GM12878 (cell line): ENCODE measurements around the gene KIF11. TPM values are rescaled to one million over a fixed set of nuclear protein-coding genes. Genes with fewer than 3 reads are reported as not detected.

ENCODE experiments used
- ATAC-seq: fragments of 200-7000 bp; cut with Tn5 transposase; 3 replicates; pipeline ENCODE4 v1.9.1; 2020; ENCODE audit warnings: mild to moderate bottlenecking, moderate library complexity
- BruUV-seq: library from RNA; stranded (reverse); fragments of 400-500 nt; replicated peaks from 2 replicates; lab custom pipeline; 2021; lab: Mats Ljungman, UMichigan
- CTCF ChIA-PET: fragments of 300-600 bp; sonication (Branson Sonifier 250); formaldehyde crosslinking; extraction: SDS; loops from one replicate; lab custom pipeline; 2021; ENCODE audit warnings: inconsistent platforms; lab: Yijun Ruan, JAX
- POLR2A ChIA-PET: fragments of 350-600 bp; formaldehyde crosslinking; extraction: SDS; loops from one replicate; lab custom pipeline; 2021; ENCODE audit warnings: inconsistent platforms; lab: Charles Lee
- RAD21 ChIA-PET: fragments of 300-600 bp; sonication (Branson Sonifier 250); formaldehyde crosslinking; loops from one replicate; lab custom pipeline; 2023; ENCODE audit warnings: antibody characterized with exemption; ENCODE audit not compliant: unreplicated experiment; lab: Charles Lee
- SMC1A ChIA-PET: fragments of 300-600 bp; sonication (Branson Sonifier 250); formaldehyde crosslinking; loops from one replicate; lab custom pipeline; 2023; ENCODE audit not compliant: unreplicated experiment, uncharacterized antibody; lab: Charles Lee
- DNase-seq: peaks from one replicate; pipeline ENCODE4 v3.0.0-alpha.2; 2011; ENCODE audit warnings: low read depth, low spot score
- FAIRE-seq: peaks from 3 replicates; lab custom pipeline; 2011; peaks lifted over from hg19 to GRCh38; lab: Jason Lieb, UNC
- H2AFZ ChIP-seq: 2 replicates; pipeline ENCODE4 v1.6.0; 2011; ENCODE audit warnings: low read depth, low read length, control low read depth; ENCODE audit not compliant: control insufficient read depth
- H3K27ac ChIP-seq: 2 replicates; pipeline ENCODE4 v1.5.1; 2011; ENCODE audit warnings: control low read depth; ENCODE audit not compliant: control insufficient read depth, insufficient read depth
- H3K27me3 ChIP-seq, 2 experiments: replicated peaks in 1 of 2; 2 replicates each; pipeline versions ENCODE4 v1.6.0 to v1.6.1; 2011; ENCODE audit warnings: low read length in 1 of 2; ENCODE audit not compliant: control insufficient read depth in 2 of 2, insufficient read depth in 2 of 2
- H3K36me3 ChIP-seq, 2 experiments: 2 replicates each; pipeline ENCODE4 v1.5.1; 2011; ENCODE audit warnings: low read length in 1 of 2; ENCODE audit not compliant: control insufficient read depth in 2 of 2, insufficient read depth in 2 of 2
- H3K4me1 ChIP-seq: 2 replicates; pipeline ENCODE4 v1.6.1; 2011; ENCODE audit warnings: mild to moderate bottlenecking, low read length, moderate library complexity, mixed read lengths; ENCODE audit not compliant: control insufficient read depth, insufficient read depth
- H3K4me2 ChIP-seq: 2 replicates; pipeline ENCODE4 v1.6.0; 2011; ENCODE audit warnings: control low read depth; ENCODE audit not compliant: control insufficient read depth, insufficient read depth
- H3K4me3 ChIP-seq: fragments of 200-600 bp; sonication (generic); 2 replicates; pipeline ENCODE4 v1.5.1; 2016
- H3K79me2 ChIP-seq: 2 replicates; pipeline ENCODE4 v1.6.0; 2011; ENCODE audit warnings: low read length; ENCODE audit not compliant: control insufficient read depth, insufficient read depth
- H3K9ac ChIP-seq: 2 replicates; pipeline ENCODE4 v1.8.0; 2011; ENCODE audit warnings: low read length, control low read depth, mixed read lengths; ENCODE audit not compliant: control insufficient read depth, insufficient read depth
- H3K9me3 ChIP-seq: replicated peaks from 3 replicates; pipeline ENCODE4 v1.5.1; 2011; ENCODE audit warnings: mild to moderate bottlenecking, low read length; ENCODE audit not compliant: control insufficient read depth, insufficient read depth
- H4K20me1 ChIP-seq: 2 replicates; pipeline ENCODE4 v1.6.0; 2011; ENCODE audit not compliant: control insufficient read depth, insufficient read depth
- KAT2A ChIP-seq: conservative IDR thresholded peaks from 2 replicates; pipeline ENCODE4 v1.6.1; 2011; ENCODE audit warnings: low read depth, low read length; ENCODE audit not compliant: control insufficient read depth
- POLR2A ChIP-seq: IDR thresholded peaks from 2 replicates; pipeline ENCODE4 v1.6.1; 2011; ENCODE audit warnings: low read depth, mild to moderate bottlenecking, low read length
- POLR2AphosphoS2 ChIP-seq: IDR thresholded peaks from 2 replicates; pipeline ENCODE4 v1.6.1; 2011; ENCODE audit warnings: low read depth, mild to moderate bottlenecking, low read length, improper control_type of control experiment, moderate library complexity
- SMAD5 ChIP-seq: IDR thresholded peaks from 2 replicates; pipeline ENCODE4 v1.6.1; 2016; ENCODE audit warnings: antibody characterized with exemption, low read depth
- SPI1 ChIP-seq: IDR thresholded peaks from 2 replicates; pipeline ENCODE4 v1.6.1; 2011; ENCODE audit warnings: low read depth, mild to moderate bottlenecking, low read length, moderate library complexity, borderline replicate concordance; ENCODE audit not compliant: insufficient read depth
- SREBF1 ChIP-seq: IDR thresholded peaks from 2 replicates; pipeline ENCODE4 v1.6.1; 2012; ENCODE audit warnings: mild to moderate bottlenecking, low read length
- SREBF2 ChIP-seq: IDR thresholded peaks from 2 replicates; pipeline ENCODE4 v1.6.1; 2012; ENCODE audit warnings: mild to moderate bottlenecking, low read length
- TARDBP ChIP-seq: IDR thresholded peaks from 2 replicates; pipeline ENCODE4 v1.6.1; 2016; ENCODE audit warnings: borderline replicate concordance
- TBL1XR1 ChIP-seq: IDR thresholded peaks from 2 replicates; pipeline ENCODE4 v1.6.1; 2012; ENCODE audit warnings: low read depth, low read length, improper control_type of control experiment
- YY1 ChIP-seq: IDR thresholded peaks from 2 replicates; pipeline ENCODE4 v1.6.1; 2011; ENCODE audit warnings: low read depth, mild to moderate bottlenecking, low read length
- WGBS: methylation state at CpG from one replicate; pipeline ENCODE4 v1.1.6; 2016; ENCODE audit warnings: low lambda C conversion rate; ENCODE audit not compliant: insufficient replicate concordance, insufficient coverage; ENCODE audit errors: missing lambda C conversion rate; 5-methylcytosine and 5-hydroxymethylcytosine counted together
- in situ Hi-C: fragments of 300-500 bp; cut with MboI; formaldehyde crosslinking; loops from 9 replicates; pipeline ENCODE4 v1.14.3; 2018; ENCODE audit warnings: mixed read lengths
- intact Hi-C: fragments of 100-400 bp; cut with micrococcal nuclease; formaldehyde crosslinking; loops from one replicate; pipeline ENCODE4 v1.14.2; 2022; ENCODE audit not compliant: unreplicated experiment
- polyA plus RNA-seq, 11 experiments: library from polyadenylated mRNA; depleted of rRNA in 4 of 11; unstranded in 6 of 11; stranded (reverse) in 5 of 11; fragments of >200 nt; fragmentation: Nextera tagmentation in 4 of 11; fragmentation: Illumina TruSeq in 1 of 11; extraction: Ambion mirVana in 4 of 11; extraction: Trizol in 1 of 11; gene quantifications; 1 replicate in 1 of 11; 2 replicates in 10 of 11; pipeline versions ENCODE4 v1.2.1 to v1.2.3, GENCODE V29; 2011 to 2016; ENCODE audit warnings: inconsistent platforms in 2 of 11, missing spikeins in 2 of 11, low read depth in 1 of 11
- total RNA-seq, 4 experiments: library from RNA; depleted of rRNA in 3 of 4; stranded (reverse); fragments of >200 nt in 3 of 4; fragmentation: Illumina TruSeq in 1 of 4; extraction: Trizol in 1 of 4; gene quantifications; 2 replicates each; pipeline versions ENCODE4 v1.2.1 to v1.2.3, GENCODE V29; 2013 to 2021
- TF ChIP-seq, protein P1 (sequence below): fragments of 450-650 bp; IDR thresholded peaks from 2 replicates; pipeline ENCODE4 v1.6.1; 2017; ENCODE audit warnings: mild to moderate bottlenecking, moderate library complexity
- TF ChIP-seq, protein P2 (sequence below): fragments of 450-650 bp; IDR thresholded peaks from 2 replicates; pipeline ENCODE4 v1.6.1; 2017; ENCODE audit warnings: mild to moderate bottlenecking, moderate library complexity

The KIF11 gene
- total and polyA plus RNA-seq, 10 of the 15 experiments (the other 5 are each of a cell fraction or from before 2014, with no cell fraction given): 14.1 to 79.8 (median 41.9) TPM

DNA sequence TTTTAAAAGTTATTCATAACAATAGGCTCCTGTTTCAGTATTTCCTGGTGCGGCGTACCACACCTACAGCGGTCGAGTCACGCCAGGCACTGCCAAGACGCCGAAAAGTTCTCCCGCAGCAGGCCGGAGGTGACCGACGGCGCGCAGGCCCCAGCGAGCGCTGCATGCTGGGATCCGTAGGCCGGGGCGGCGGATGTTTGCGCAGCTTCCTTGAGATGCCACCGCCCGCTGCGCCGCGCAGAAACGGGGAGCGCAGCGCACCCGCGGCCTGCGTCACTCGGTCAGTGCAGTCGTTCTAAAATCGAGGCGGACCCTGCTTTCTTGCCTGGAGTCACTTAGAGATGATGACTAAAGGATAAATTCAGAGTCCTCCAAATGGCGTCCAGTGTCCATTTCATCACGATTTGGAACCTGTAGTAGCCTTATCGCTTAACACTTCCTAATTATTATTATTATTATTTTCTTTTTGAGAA lies 1.3 kb upstream of the KIF11 start (continued):
- TF ChIP-seq, protein P1, sequence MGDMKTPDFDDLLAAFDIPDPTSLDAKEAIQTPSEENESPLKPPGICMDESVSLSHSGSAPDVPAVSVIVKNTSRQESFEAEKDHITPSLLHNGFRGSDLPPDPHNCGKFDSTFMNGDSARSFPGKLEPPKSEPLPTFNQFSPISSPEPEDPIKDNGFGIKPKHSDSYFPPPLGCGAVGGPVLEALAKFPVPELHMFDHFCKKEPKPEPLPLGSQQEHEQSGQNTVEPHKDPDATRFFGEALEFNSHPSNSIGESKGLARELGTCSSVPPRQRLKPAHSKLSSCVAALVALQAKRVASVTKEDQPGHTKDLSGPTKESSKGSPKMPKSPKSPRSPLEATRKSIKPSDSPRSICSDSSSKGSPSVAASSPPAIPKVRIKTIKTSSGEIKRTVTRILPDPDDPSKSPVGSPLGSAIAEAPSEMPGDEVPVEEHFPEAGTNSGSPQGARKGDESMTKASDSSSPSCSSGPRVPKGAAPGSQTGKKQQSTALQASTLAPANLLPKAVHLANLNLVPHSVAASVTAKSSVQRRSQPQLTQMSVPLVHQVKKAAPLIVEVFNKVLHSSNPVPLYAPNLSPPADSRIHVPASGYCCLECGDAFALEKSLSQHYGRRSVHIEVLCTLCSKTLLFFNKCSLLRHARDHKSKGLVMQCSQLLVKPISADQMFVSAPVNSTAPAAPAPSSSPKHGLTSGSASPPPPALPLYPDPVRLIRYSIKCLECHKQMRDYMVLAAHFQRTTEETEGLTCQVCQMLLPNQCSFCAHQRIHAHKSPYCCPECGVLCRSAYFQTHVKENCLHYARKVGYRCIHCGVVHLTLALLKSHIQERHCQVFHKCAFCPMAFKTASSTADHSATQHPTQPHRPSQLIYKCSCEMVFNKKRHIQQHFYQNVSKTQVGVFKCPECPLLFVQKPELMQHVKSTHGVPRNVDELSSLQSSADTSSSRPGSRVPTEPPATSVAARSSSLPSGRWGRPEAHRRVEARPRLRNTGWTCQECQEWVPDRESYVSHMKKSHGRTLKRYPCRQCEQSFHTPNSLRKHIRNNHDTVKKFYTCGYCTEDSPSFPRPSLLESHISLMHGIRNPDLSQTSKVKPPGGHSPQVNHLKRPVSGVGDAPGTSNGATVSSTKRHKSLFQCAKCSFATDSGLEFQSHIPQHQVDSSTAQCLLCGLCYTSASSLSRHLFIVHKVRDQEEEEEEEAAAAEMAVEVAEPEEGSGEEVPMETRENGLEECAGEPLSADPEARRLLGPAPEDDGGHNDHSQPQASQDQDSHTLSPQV: peak; percentile 49; the same call in 1 of the 2 replicates
- no peak for TF ChIP-seq SREBF1
- peak; percentile 89 for TF ChIP-seq POLR2A

DNA sequence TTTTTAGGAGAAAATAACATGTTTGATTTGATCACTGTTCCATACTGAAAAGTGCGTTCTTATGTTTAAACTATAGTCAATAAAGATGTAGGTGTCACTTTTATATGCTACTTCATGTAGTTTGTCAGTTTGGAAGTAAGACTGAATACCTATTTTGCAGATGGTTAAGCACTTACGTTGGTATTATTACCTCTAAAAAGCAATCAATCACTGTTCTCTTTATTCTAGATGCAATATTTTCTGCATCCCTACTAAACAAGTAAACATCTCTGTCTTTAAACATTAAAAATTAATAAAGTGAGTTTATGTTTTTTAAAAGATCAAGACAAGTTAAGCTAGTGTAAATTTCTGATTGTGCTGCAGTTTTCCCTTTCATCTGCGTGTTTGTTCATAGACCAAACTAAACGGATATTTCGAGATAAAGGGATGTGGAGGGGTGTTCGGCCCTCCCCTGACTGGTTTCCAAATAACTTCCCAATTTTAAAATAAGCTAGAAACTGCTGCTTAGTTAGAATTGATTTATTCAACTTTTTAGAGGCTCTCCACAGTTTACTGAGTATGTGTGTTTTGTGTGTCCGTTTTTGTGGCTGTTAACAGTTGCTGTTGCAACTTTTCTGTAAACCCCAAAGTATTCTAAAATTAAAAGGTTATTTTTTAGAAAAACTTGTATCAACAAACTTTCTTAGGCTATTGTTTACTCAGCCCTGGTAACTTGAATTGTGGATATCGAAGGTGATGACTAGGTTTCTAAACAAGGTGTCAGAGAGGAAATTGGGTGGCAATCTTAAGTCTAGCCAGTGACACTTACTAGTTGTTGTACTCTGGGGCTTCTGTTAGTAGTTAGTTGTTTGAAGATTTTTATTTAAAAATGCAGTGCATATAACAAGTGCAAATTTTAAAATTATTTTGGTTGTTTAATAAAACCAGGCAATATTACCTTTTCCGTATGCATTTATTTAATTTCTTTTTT lies 974 bp downstream of the KIF11 start:
- no TSS peak for BruUV-seq
- in situ Hi-C loops: no loop called here
- 2% methylated on average over 9 of the region's 9 CpGs for WGBS
- intact Hi-C loops: loop anchor here (5.0 to 10.0 kb wide), 2 partner anchors 251 to 302 kb away; partner anchors contain the start of genes CPEB3, EXOC6 and MARCHF5
- H3K4me1 ChIP-seq: peaks cover 8% of the 10 kb centered on the region
- H3K79me2 ChIP-seq: peaks cover 60% of the 10 kb centered on the region
- ChIA-PET RAD21 (interaction anchor here (1.0 kb wide), 1 partner anchor 20 kb away, joined by 5 read pairs; the partner anchor contains the start of gene IDE), SMC1A (interaction anchor here (0.8 kb wide), 2 partner anchors 10 to 385 kb away, joined by 3 read pairs; no protein-coding TSS in a partner anchor), POLR2A (interaction anchor here (0.5 to 1.3 kb wide), 3 partner anchors 10 to 57 kb away, joined by 4 to 7 read pairs (median 4); no protein-coding TSS in a partner anchor), CTCF (interaction anchor here (0.6 to 1.7 kb wide), 3 partner anchors 20 to 378 kb away, joined by 4 read pairs; partner anchors contain the start of gene IDE)
- peak overlapping the region; percentile 88 for H3K4me3 ChIP-seq
- ATAC-seq (no peak), FAIRE-seq (no peak), DNase-seq (no peak)
- H2AFZ ChIP-seq: no peak overlapping the region; the same call in 1 of the 2 replicates
- no peaks in the 10 kb centered on the region for H3K36me3 ChIP-seq
- peak overlapping the region; percentile 64 for H3K4me2 ChIP-seq
- no peaks in the 10 kb centered on the region for H3K27me3 ChIP-seq
- peak overlapping the region; percentile 96 for H3K9ac ChIP-seq
- H3K27ac ChIP-seq: peak overlapping the region; percentile 95
- H3K9me3 ChIP-seq: no peaks in the 10 kb centered on the region
- H4K20me1 ChIP-seq: no peaks in the 10 kb centered on the region
- TF ChIP-seq SREBF2 (no peak), POLR2AphosphoS2 (no peak), YY1 (no peak), SPI1 (no peak), SMAD5 (no peak), TARDBP (no peak), TBL1XR1 (no peak), KAT2A (no peak)
- TF ChIP-seq, protein P2, sequence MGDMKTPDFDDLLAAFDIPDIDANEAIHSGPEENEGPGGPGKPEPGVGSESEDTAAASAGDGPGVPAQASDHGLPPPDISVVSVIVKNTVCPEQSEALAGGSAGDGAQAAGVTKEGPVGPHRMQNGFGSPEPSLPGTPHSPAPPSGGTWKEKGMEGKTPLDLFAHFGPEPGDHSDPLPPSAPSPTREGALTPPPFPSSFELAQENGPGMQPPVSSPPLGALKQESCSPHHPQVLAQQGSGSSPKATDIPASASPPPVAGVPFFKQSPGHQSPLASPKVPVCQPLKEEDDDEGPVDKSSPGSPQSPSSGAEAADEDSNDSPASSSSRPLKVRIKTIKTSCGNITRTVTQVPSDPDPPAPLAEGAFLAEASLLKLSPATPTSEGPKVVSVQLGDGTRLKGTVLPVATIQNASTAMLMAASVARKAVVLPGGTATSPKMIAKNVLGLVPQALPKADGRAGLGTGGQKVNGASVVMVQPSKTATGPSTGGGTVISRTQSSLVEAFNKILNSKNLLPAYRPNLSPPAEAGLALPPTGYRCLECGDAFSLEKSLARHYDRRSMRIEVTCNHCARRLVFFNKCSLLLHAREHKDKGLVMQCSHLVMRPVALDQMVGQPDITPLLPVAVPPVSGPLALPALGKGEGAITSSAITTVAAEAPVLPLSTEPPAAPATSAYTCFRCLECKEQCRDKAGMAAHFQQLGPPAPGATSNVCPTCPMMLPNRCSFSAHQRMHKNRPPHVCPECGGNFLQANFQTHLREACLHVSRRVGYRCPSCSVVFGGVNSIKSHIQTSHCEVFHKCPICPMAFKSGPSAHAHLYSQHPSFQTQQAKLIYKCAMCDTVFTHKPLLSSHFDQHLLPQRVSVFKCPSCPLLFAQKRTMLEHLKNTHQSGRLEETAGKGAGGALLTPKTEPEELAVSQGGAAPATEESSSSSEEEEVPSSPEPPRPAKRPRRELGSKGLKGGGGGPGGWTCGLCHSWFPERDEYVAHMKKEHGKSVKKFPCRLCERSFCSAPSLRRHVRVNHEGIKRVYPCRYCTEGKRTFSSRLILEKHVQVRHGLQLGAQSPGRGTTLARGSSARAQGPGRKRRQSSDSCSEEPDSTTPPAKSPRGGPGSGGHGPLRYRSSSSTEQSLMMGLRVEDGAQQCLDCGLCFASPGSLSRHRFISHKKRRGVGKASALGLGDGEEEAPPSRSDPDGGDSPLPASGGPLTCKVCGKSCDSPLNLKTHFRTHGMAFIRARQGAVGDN: no peak
